Activated CD4-positive, alpha-beta memory T cell treated with anti-CD3 and anti-CD28 coated beads, Interleukin-2, amount 10 ng/mL, durations not matched to agents 7 days and 5 days (primary cell): ENCODE measurements around the gene SLC24A3. TPM values are rescaled to one million over a fixed set of nuclear protein-coding genes. Genes with fewer than 3 reads are reported as not detected.

Source experiments
- CTCF ChIA-PET: fragments of 350-600 bp; sonication (Branson Sonifier 250); formaldehyde crosslinking; loops from one replicate; lab custom pipeline; 2021; ENCODE audit warnings: antibody characterized with exemption, inconsistent platforms; lab: Charles Lee
- POLR2A ChIA-PET: fragments of 350-600 bp; sonication (Branson Sonifier 250); formaldehyde crosslinking; loops from one replicate; lab custom pipeline; 2021; ENCODE audit warnings: antibody characterized with exemption; lab: Charles Lee
- DNase-seq: peaks from one replicate; pipeline ENCODE4 v3.0.0-alpha.2; 2020
- H3K27ac Mint-ChIP-seq: one replicate; pipeline ENCODE4 v1.8.0; 2021; ENCODE audit warnings: mild to moderate bottlenecking, mixed read lengths
- H3K27me3 Mint-ChIP-seq: one replicate; pipeline ENCODE4 v1.8.0; 2021; ENCODE audit warnings: mixed read lengths
- H3K36me3 Mint-ChIP-seq: one replicate; pipeline ENCODE4 v1.8.0; 2021; ENCODE audit warnings: low read depth, mixed read lengths
- H3K4me1 Mint-ChIP-seq: one replicate; pipeline ENCODE4 v1.8.0; 2021; ENCODE audit warnings: mixed read lengths
- H3K4me3 Mint-ChIP-seq: one replicate; pipeline ENCODE4 v1.8.0; 2021; ENCODE audit warnings: mild to moderate bottlenecking, mixed read lengths
- H3K9me3 Mint-ChIP-seq: one replicate; pipeline ENCODE4 v1.8.0; 2021; ENCODE audit warnings: mixed read lengths
- total RNA-seq, 2 experiments: library from RNA; stranded (reverse); gene quantifications; one replicate each; pipeline ENCODE4 v1.2.3, GENCODE V29; 2021

SLC24A3 gene
- total RNA-seq, 2 experiments from 2014 or later, result not detected

DNA sequence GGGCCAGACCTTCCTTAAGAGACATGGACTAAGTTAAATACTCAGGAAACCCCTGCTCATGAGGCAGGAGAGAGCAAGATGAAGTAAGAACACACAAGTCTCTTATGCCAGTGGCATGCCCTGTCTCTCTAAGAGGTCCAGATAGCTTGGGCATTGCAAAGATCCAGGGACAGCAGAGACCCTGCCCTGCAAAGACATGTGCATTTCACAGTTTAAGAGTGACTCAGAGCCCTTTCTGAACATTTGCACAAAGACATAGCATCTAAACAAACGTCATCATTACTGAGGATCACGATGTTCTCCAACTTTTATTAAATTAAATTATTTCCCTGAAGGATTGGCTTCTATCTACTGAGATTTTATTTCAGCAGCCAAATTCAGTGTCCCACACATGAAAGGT lies 315.1 kb downstream of the SLC24A3 start:
- H3K4me1 Mint-ChIP-seq, result no peaks in the 10 kb centered on the region
- DNase-seq, result no peak
- no peak overlapping the region for H3K27ac Mint-ChIP-seq
- no peaks in the 10 kb centered on the region for H3K36me3 Mint-ChIP-seq
- ChIA-PET POLR2A (no interaction called here), CTCF (no interaction called here)
- no peaks in the 10 kb centered on the region for H3K27me3 Mint-ChIP-seq
- H3K4me3 Mint-ChIP-seq, result no peak overlapping the region
- H3K9me3 Mint-ChIP-seq, result peaks cover 3% of the 10 kb centered on the region

DNA sequence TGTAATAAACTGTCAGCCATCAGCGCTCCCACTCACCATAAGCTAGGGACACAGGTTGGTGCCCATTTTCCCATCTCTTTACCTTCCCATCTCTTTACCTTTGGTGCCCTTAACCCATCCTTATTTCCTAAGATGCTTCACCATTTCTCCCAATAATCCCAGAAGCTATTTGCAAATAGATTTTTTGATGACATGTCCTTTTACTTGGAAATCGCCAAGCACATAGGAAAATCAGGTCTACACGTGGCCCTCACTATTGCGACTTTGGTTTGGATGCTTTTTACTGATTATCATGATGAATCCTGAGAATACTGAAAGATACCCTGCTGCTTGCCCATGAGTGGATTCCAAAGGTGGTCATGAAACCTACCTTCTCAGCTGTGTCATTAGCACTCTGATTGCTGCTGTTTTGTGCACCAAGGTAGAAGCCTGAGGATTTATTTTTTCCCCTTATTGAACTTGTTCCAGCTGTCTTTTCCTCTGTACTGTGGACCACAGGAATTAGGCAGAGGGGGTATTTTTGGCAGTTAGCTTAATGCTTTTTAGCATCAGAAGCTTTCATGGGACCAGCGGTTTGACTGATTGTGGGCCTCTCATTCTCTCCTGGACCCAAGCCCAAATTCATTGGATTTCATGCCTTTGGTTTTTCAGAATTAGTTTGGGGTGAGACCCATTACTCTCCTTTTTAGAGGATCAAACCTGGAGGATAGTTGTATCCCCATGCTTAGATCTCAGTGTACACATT lies 316.0 kb downstream of the SLC24A3 start:
- H3K27ac Mint-ChIP-seq, result no peak overlapping the region
- H3K27me3 Mint-ChIP-seq, result no peaks in the 10 kb centered on the region
- POLR2A ChIA-PET, result no interaction called here
- H3K4me1 Mint-ChIP-seq, result no peaks in the 10 kb centered on the region
- CTCF ChIA-PET, result no interaction called here
- peaks cover 3% of the 10 kb centered on the region for H3K9me3 Mint-ChIP-seq
- DNase-seq, result no peak
- no peak overlapping the region for H3K4me3 Mint-ChIP-seq
- H3K36me3 Mint-ChIP-seq, result no peaks in the 10 kb centered on the region

DNA sequence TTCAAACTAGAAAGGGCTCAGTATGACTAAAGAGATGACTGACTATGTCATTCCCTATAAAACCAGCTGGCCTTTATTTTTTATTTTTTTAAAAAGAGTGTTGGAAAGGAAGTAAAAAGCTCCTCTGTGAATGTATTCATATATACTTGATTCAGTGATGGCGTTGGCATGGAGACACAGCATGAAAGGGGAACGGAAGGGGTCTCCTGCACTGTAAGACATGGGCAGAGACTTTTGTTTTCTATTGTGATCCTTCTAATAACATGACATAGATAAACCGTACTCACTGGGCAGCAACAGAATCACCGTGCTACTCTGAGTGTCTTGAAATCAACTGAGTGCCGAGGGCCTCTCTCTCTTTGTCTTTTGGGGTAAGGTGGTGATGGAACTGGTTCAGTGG lies 317.6 kb downstream of the SLC24A3 start:
- CTCF ChIA-PET, result no interaction called here
- DNase-seq, result no peak
- Mint-ChIP-seq H3K4me3 (no peak overlapping the region), H3K27ac (no peak overlapping the region), H3K27me3 (no peaks in the 10 kb centered on the region), H3K36me3 (no peaks in the 10 kb centered on the region), H3K4me1 (no peaks in the 10 kb centered on the region), H3K9me3 (peaks cover 3% of the 10 kb centered on the region)
- POLR2A ChIA-PET, result no interaction called here

DNA sequence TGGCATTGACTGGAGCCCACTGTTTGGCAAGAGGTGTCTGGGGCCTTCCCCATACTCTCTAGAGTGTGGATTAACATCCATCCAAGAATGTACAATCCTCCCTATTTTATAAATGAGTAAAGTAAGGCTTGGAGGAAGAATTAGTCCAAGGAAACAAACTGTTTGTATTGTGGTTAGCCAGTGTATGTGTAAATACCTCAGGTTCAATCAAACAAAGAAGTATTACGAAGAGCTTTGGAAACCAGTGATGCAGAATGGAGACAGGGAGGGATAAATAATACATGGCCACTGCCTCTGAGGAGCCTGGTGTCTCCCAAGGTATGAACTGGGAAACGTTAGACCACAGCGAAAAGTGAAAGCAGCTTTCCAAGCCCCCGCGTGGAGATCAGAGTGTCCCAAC lies 319.0 kb downstream of the SLC24A3 start:
- no peak overlapping the region for H3K27ac Mint-ChIP-seq
- H3K9me3 Mint-ChIP-seq, result no peaks in the 10 kb centered on the region
- H3K4me1 Mint-ChIP-seq, result no peaks in the 10 kb centered on the region
- H3K36me3 Mint-ChIP-seq, result no peaks in the 10 kb centered on the region
- ChIA-PET CTCF (no interaction called here), POLR2A (no interaction called here)
- DNase-seq, result no peak
- H3K27me3 Mint-ChIP-seq, result no peaks in the 10 kb centered on the region
- no peak overlapping the region for H3K4me3 Mint-ChIP-seq

DNA sequence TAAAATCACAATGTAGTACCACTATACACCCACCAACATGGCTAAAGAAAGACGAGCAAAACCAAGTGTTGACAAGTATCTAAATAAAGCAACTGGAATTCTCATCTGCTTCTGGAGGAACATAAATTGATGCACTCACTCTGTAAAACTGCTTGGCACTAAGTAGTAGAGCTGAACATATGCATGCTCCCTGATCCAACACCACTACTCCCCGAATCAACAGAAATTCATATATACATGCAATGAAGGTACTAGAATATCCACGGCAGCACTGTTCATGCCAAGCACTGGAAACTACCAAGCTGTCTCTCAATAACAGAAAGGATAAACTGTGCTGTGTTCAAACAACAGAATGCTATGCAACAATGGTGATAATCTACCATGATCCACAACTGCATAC lies 326.1 kb downstream of the SLC24A3 start:
- CTCF ChIA-PET, result no interaction called here
- POLR2A ChIA-PET, result no interaction called here
- no peaks in the 10 kb centered on the region for H3K9me3 Mint-ChIP-seq
- no peaks in the 10 kb centered on the region for H3K4me1 Mint-ChIP-seq
- no peaks in the 10 kb centered on the region for H3K27me3 Mint-ChIP-seq
- no peak for DNase-seq
- H3K36me3 Mint-ChIP-seq, result no peaks in the 10 kb centered on the region
- H3K27ac Mint-ChIP-seq, result no peak overlapping the region
- no peak overlapping the region for H3K4me3 Mint-ChIP-seq

DNA sequence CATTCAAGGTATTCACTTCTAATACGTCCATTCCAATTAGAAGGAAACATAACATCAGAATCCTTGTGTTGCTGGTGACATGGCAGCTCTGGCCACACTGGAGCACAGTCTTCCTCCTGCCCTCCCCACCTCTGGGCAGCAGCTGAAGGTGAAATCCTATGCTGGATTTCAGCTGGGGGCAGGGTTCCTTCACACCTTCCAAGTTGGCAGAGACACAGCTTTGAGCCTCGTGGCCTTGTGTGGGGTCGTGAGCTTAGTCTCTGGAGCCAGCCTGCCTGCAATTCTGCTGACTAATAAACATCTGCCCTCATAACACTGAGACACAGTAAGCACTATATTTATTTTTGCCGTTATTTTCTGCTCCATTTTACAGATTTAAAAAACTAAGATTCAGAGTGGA lies 326.7 kb downstream of the SLC24A3 start:
- DNase-seq, result no peak
- Mint-ChIP-seq H3K36me3 (no peaks in the 10 kb centered on the region), H3K27ac (no peak overlapping the region), H3K27me3 (no peaks in the 10 kb centered on the region), H3K9me3 (no peaks in the 10 kb centered on the region), H3K4me1 (no peaks in the 10 kb centered on the region), H3K4me3 (no peak overlapping the region)
- CTCF ChIA-PET, result no interaction called here
- POLR2A ChIA-PET, result no interaction called here

DNA sequence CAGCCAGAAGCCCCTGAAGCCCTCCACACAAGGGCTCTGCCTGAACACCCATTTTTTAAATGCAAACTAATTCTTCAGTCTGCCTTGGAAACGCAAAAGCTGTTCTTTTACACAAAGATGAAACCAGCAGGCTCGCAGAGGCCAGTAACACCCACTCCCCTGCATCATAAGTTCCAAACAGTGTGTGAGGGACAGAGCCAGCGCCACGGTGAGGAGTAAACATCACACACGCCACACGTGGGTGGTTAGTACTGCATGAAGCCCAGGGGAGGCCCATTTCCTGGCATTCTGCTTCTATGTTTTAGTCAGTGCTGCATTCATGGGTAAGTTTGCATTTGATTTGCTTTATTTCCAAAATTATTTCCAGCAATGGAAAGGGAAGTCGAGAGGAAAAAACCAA lies 327.9 kb downstream of the SLC24A3 start:
- Mint-ChIP-seq H3K4me3 (no peak overlapping the region), H3K4me1 (no peaks in the 10 kb centered on the region), H3K36me3 (no peaks in the 10 kb centered on the region), H3K27ac (no peak overlapping the region), H3K27me3 (no peaks in the 10 kb centered on the region), H3K9me3 (no peaks in the 10 kb centered on the region)
- ChIA-PET CTCF (no interaction called here), POLR2A (no interaction called here)
- no peak for DNase-seq

DNA sequence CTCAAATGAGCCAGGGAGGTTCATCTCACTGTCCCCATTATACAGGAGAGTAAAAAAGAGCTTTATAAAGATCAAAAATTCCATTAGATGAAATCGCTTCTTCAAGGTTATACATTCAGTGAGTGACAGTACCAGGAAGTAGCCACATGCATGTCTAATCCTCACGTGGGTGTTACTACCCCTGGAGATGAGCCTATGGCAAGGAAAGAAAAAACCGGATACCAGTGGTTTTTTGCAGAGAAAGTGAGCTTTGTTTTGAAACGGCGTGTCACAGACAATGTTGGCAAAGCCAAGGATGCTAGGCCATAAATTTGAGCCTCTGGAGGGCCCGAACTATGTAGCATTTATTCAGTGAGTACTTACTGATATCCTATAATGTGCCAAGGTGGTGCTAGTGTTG lies 330.7 kb downstream of the SLC24A3 start:
- H3K36me3 Mint-ChIP-seq, result no peaks in the 10 kb centered on the region
- no peaks in the 10 kb centered on the region for H3K27me3 Mint-ChIP-seq
- H3K4me1 Mint-ChIP-seq, result no peaks in the 10 kb centered on the region
- DNase-seq, result no peak
- peaks cover 2% of the 10 kb centered on the region for H3K9me3 Mint-ChIP-seq
- ChIA-PET POLR2A (no interaction called here), CTCF (no interaction called here)
- no peak overlapping the region for H3K27ac Mint-ChIP-seq
- H3K4me3 Mint-ChIP-seq, result no peak overlapping the region

DNA sequence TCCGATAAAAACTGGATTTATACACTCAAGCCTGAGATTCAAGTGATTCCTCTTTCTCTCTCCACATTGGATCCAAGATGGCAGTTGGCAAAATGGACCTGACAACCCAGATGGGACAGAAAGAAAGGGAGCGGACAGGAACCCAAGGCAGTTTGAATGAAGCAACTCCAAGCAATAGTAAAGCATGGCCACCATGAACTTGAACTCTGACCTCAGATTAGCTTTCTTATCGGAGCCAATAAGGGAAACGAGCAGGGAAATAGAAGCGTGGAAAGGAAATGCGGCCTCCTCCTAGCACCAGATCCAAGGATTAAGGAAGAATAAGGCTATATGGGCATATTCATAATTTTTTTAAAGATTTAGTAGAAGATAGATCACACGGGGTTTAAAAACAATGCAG lies 332.2 kb downstream of the SLC24A3 start:
- Mint-ChIP-seq H3K27ac (no peak overlapping the region), H3K9me3 (peaks cover 2% of the 10 kb centered on the region), H3K27me3 (no peaks in the 10 kb centered on the region), H3K4me1 (no peaks in the 10 kb centered on the region), H3K4me3 (no peak overlapping the region), H3K36me3 (no peaks in the 10 kb centered on the region)
- no peak for DNase-seq
- ChIA-PET POLR2A (no interaction called here), CTCF (no interaction called here)

DNA sequence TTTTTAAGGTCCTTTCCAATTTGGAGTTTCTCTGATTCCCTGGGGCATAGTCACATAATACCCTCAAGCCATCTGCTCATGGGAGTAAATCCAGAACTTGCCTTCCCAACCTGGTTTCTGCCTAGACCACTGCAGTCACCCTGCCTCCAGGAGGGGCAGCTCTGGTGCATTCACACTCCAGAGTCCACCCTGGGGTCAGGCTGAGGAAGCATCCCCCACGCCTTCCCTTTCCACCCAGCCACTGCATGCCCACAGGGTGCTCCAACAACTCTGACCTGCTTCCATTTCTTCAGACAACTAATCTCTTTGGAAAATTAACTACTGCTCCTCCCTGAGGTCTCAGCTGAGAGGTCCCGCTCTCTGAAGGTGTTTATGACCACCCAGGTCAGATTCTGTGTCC lies 334.2 kb downstream of the SLC24A3 start:
- ChIA-PET POLR2A (no interaction called here), CTCF (no interaction called here)
- H3K27ac Mint-ChIP-seq, result no peak overlapping the region
- H3K36me3 Mint-ChIP-seq, result no peaks in the 10 kb centered on the region
- peaks cover 2% of the 10 kb centered on the region for H3K9me3 Mint-ChIP-seq
- no peak overlapping the region for H3K4me3 Mint-ChIP-seq
- H3K4me1 Mint-ChIP-seq, result no peaks in the 10 kb centered on the region
- DNase-seq, result no peak
- no peaks in the 10 kb centered on the region for H3K27me3 Mint-ChIP-seq

DNA sequence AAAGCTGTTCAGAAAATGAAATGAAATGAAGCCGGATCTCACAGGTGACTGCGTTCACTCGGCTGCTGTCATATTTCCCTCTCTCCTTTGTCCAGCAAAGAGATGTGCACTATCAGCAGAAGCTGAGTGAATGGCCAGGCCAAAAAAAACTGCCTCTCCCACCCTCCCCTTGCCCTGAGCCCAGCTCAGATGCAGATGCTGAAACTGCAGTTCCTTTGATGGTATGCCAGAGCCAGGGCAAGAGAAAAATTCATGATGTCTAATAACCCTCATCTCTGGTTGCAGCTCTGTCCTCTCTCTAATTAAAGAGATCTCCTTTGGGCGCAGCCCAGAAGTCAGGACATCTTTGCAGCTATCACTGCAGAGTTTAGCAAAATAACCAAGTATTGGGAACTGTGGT lies 335.1 kb downstream of the SLC24A3 start:
- Mint-ChIP-seq H3K9me3 (peaks cover 2% of the 10 kb centered on the region), H3K4me1 (no peaks in the 10 kb centered on the region), H3K27me3 (no peaks in the 10 kb centered on the region), H3K27ac (no peak overlapping the region), H3K4me3 (no peak overlapping the region), H3K36me3 (no peaks in the 10 kb centered on the region)
- CTCF ChIA-PET, result no interaction called here
- no peak for DNase-seq
- POLR2A ChIA-PET, result no interaction called here

DNA sequence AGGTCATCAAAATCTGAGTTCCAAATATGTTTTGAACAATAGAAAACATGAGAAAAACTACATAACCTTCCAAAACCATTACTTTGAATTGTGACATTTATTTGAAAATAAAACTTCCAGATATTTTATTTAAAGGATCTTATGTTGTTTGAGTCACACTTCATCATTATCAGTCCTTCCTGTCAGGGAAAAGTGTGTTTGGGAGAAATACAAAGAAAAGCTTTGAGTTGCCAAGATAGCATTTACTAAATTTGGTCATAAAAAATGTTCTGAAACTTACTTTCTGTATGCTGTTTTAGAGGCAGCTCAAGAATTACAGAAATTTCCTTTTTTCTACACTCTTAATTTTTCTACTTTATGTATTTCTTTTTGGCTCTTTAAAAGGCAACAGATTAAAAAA lies 337.5 kb downstream of the SLC24A3 start:
- no peaks in the 10 kb centered on the region for H3K27me3 Mint-ChIP-seq
- no peak overlapping the region for H3K27ac Mint-ChIP-seq
- DNase-seq, result no peak
- no peaks in the 10 kb centered on the region for H3K4me1 Mint-ChIP-seq
- POLR2A ChIA-PET, result no interaction called here
- no peaks in the 10 kb centered on the region for H3K36me3 Mint-ChIP-seq
- no peak overlapping the region for H3K4me3 Mint-ChIP-seq
- CTCF ChIA-PET, result no interaction called here
- peaks cover 2% of the 10 kb centered on the region for H3K9me3 Mint-ChIP-seq

DNA sequence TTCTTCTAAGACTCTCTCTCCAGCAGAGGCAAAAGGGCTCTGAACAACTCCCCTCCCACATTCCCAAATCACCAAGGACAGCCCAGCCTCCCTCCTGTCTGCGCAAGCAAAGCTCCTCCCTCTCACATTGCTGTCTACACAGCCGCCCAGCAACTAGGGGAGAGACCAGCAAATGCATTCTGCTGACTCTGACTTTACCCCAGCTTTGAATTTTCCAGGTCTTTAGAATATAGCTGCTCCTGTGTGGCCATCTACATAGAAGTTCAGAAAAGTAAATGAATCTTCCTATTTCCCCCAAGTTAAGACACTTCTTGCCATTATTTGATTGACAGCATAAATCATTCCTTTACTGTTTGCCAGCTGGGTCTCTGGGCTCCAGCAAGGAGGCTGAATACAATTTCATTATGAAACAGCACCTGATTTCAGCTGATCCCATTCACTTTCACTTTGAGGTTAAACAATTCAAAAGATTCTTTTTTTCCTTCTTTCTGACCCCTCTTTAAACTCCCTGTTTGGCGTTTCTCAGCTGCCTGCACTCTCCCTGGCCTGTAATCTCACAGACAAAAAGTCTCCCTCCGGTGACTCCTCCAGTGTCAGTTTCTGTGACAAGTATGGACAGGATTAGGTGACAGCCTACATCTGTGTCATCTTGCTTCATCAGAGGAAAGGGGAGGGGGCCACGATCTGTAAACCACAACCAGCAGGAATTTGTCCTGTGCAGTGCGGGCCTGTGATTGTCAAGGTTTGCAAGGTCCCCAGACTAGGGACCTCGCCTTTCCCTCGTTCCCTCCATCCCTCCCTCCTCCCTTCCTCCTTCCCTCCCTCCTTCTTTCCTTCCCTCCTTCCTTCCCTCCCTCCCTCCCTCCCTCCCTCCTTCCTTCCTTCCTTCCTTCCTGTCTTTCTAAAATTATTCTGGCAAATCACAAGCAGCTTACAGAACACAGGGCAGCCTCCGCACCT lies 340.1 kb downstream of the SLC24A3 start:
- Mint-ChIP-seq H3K4me1 (no peaks in the 10 kb centered on the region), H3K9me3 (no peaks in the 10 kb centered on the region), H3K27me3 (no peaks in the 10 kb centered on the region), H3K36me3 (no peaks in the 10 kb centered on the region), H3K4me3 (no peak overlapping the region), H3K27ac (no peak overlapping the region)
- no peak for DNase-seq
- ChIA-PET CTCF (no interaction called here), POLR2A (no interaction called here)

DNA sequence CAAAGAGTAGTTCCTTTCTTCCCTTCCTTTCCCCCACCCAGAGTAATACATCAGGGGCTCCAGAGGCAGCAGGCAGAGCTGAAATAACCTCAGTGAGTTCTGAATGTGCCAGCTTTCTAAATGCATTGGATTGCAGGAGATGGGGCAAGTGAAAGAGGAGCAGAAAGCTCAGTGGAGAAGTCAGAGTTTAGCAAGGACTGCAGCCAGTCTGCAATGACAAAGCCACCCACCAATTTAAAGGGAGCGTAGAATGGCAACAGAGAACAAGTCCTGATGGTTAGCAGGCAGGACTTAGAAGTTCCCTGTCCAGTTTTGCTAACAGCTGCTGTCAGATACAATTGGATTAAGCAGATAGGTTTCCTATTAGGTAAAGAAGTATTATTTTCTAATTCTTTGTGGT lies 342.2 kb downstream of the SLC24A3 start:
- H3K4me3 Mint-ChIP-seq, result no peak overlapping the region
- CTCF ChIA-PET, result no interaction called here
- H3K4me1 Mint-ChIP-seq, result no peaks in the 10 kb centered on the region
- H3K27ac Mint-ChIP-seq, result no peak overlapping the region
- no peak for DNase-seq
- H3K9me3 Mint-ChIP-seq, result no peaks in the 10 kb centered on the region
- H3K27me3 Mint-ChIP-seq, result no peaks in the 10 kb centered on the region
- POLR2A ChIA-PET, result no interaction called here
- H3K36me3 Mint-ChIP-seq, result no peaks in the 10 kb centered on the region
